Measurements from ENCODE around the gene ZNF384. TPM values are rescaled to one million over a fixed set of nuclear protein-coding genes. Genes with fewer than 3 reads are reported as not detected.

Gene ZNF384
- total and polyA plus RNA-seq, 11 donors, result 15.0 to 38.1 (median 25.2) TPM

- H3K4me1 ChIP-seq, result peaks cover 0 to 63% (median 0%) of the 10 kb centered on the region in 12 donors
- no peaks in the 10 kb centered on the region for H3K36me3 ChIP-seq
- peaks cover 0 to 6% (median 0%) of the 10 kb centered on the region in 9 donors for H3K27me3 ChIP-seq
- DNase-seq (peak in 1 of 5 donors; percentile 40), ATAC-seq (peak in 3 of 4 donors; percentile 16 to 35 (median 33))
- 77 to 84% (median 82%) methylated on average over 8 to 9 of the region's 9 CpGs for WGBS, 4 donors
- TF ChIP-seq POLR2A (IDR thresholded peaks at IDR 0.05), result no peak
- TF ChIP-seq, protein P1, sequence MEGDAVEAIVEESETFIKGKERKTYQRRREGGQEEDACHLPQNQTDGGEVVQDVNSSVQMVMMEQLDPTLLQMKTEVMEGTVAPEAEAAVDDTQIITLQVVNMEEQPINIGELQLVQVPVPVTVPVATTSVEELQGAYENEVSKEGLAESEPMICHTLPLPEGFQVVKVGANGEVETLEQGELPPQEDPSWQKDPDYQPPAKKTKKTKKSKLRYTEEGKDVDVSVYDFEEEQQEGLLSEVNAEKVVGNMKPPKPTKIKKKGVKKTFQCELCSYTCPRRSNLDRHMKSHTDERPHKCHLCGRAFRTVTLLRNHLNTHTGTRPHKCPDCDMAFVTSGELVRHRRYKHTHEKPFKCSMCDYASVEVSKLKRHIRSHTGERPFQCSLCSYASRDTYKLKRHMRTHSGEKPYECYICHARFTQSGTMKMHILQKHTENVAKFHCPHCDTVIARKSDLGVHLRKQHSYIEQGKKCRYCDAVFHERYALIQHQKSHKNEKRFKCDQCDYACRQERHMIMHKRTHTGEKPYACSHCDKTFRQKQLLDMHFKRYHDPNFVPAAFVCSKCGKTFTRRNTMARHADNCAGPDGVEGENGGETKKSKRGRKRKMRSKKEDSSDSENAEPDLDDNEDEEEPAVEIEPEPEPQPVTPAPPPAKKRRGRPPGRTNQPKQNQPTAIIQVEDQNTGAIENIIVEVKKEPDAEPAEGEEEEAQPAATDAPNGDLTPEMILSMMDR (IDR thresholded peaks at IDR 0.05), result no peak
- intact Hi-C loops (cut with DNase I), result no loop called here
- H3K27ac ChIP-seq, result peak overlapping the region in 2 of 12 donors; percentile 18 to 66
- H3K9me3 ChIP-seq, result no peaks in the 10 kb centered on the region
- H3K4me3 ChIP-seq, result no peak overlapping the region
Observed at GRCh38 chr12:6638305-6638704, 50.9 kb downstream of the ZNF384 start.

DNA sequence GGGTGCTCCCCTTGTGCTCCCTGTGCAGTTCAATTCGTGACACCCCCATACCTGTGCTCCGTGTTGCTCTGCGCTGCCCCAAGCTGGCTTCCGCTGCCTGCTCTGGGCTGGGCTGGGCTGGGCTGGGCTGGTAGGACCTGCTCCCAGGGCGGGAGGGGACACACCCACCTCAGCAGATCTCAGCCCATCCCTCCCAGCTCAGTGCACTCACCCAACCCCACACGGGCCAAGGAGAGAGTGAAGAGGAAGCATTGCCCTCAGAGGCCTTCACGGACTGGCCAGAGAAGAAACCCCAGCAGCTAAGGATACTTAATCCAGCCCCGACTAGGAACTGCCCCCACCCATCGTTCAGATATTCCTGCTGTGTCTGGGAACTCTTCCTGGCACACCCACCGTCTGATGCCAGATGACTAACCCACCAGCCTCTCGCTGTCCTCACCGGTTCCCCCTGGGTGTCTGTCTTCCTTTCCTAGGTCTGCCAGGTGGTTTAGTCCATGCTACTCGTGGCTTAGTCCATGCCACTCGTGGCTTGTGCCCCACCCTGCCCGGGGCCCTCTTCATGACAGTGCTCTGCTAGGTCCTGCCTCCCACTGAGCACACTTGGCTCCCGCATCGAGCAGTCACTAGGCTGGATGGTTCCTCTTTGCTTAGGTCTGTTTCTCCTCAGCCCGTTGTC lies 53.2 kb downstream of the ZNF384 start, which contains the start of gene LPAR5:
Gene LPAR5, minus strand, starts transcription at position 104 of the 676 bp plus-strand sequence. CDS start 14,711 bp downstream, outside the sequence.
- DNase-seq, result peak in 2 of 5 donors; percentile 25 to 44
- no peak for TF ChIP-seq POLR2A (IDR thresholded peaks at IDR 0.05)
- TF ChIP-seq, protein P1 (IDR thresholded peaks at IDR 0.05), result no peak
- intact Hi-C loops (cut with DNase I), result no loop called here
- peaks cover 0 to 74% (median 0%) of the 10 kb centered on the region in 12 donors for H3K4me1 ChIP-seq
- H3K4me3 ChIP-seq, result peak within 1 kb of the TSS in 3 of 12 donors; percentile 6 to 37 (median 29)
- H3K36me3 ChIP-seq, result no peaks in the 10 kb centered on the region
- WGBS, 4 donors, result 60 to 76% (median 64%) methylated on average over 18 of the region's 18 CpGs
- peak within 1 kb of the TSS in 3 of 12 donors; percentile 19 to 62 (median 41) for H3K27ac ChIP-seq
- peaks cover 0 to 6% (median 0%) of the 10 kb centered on the region in 9 donors for H3K27me3 ChIP-seq
- no peaks in the 10 kb centered on the region for H3K9me3 ChIP-seq
- peak in 3 of 4 donors; percentile 35 to 58 (median 49) for ATAC-seq

- DNase-seq, result no peak
- Histone ChIP-seq H3K4me1 (peaks cover 0 to 76% (median 2%) of the 10 kb centered on the region in 12 donors), H3K36me3 (no peaks in the 10 kb centered on the region), H3K27ac (peak overlapping the region in 3 of 12 donors; percentile 19 to 62 (median 41)), H3K27me3 (peaks cover 0 to 6% (median 0%) of the 10 kb centered on the region in 9 donors), H3K4me3 (peak overlapping the region in 3 of 12 donors; percentile 6 to 37 (median 29)), H3K9me3 (no peaks in the 10 kb centered on the region)
- TF ChIP-seq, protein P1 (IDR thresholded peaks at IDR 0.05), result no peak
- TF ChIP-seq POLR2A (IDR thresholded peaks at IDR 0.05), result no peak
- no peak for ATAC-seq
- 70 to 78% (median 73%) methylated on average over 5 of the region's 5 CpGs for WGBS, 4 donors
- intact Hi-C loops (cut with DNase I), result no loop called here
Observed at GRCh38 chr12:6635375-6635855, 53.8 kb downstream of the ZNF384 start.
